Measurements from ENCODE around the gene NDUFA12. TPM values are rescaled to one million over a fixed set of nuclear protein-coding genes. Genes with fewer than 3 reads are reported as not detected.

The NDUFA12 gene
- 102 and 112 TPM in 2 replicates for total RNA-seq

DNA sequence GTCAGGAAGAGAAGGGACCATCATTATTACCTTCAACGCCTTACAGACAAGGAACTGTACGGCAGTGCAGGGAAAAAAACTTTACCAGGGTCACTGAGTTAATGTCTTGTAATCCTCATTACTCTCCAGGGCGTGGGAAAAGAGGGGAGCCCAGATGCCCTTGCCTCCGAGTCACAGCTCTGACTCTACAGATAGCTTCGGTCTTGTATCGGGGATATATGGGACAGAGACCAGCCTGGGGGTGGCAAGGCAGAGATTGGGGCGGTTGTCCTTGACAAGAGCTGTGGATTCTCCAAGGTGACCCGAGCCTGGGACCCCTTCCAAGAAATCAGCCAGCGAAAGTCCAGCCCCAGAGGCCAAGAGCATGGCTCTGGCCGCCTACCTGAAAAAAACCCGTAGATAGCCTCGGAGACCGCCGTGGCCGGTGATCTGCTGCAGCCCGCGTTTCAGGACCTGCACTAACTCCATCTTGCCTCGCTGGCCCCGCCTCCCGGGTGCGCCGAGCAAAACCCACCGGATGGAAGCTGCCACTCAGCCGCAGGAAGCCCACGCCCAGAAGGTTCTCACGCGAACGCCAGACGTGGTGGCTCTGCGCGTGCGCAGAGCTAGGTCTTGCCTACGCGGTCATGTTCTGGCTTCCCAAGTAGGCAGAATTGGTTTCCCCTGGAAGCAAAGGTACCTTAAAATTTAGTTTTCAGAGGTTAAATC lies at the start of gene NDUFA12:
Gene NDUFA12, minus strand, starts transcription at position 485 of the 708 bp plus-strand sequence. Its CDS starts 17 bp downstream, at position 468.

Other genes with a start within 250 kb of the NDUFA12 start
- gene NR2C1, start 69.9 kb upstream of the NDUFA12 start, total RNA-seq, result 15.1 and 35.5 TPM in 2 replicates
- gene FGD6, start 213.8 kb upstream of the NDUFA12 start, total RNA-seq, result 8.6 and 24.5 TPM in 2 replicates
- gene VEZT, start 214.1 kb upstream of the NDUFA12 start, total RNA-seq, result 57.3 and 118 TPM in 2 replicates